Measurements from ENCODE around the gene CHAC1. TPM values are rescaled to one million over a fixed set of nuclear protein-coding genes. Genes with fewer than 3 reads are reported as not detected.
A peak's percentile ranks its signal among the peaks of the same experiment; 100 is the strongest.

The CHAC1 gene
- total RNA-seq, 1 donor, result 30.0 TPM

GRCh38 chr15:40978141-40978540 lies 24.9 kb downstream of the CHAC1 start:
- no peak for TF ChIP-seq CTCF (IDR thresholded peaks at IDR 0.05; ENCODE audit: extremely low read depth, low read depth, low read length)
- no peak overlapping the region for H3K4me2 ChIP-seq (ENCODE audit: insufficient read depth, low read length)
- DNase-seq (ENCODE audit: insufficient read length, low spot score, missing footprints), result no peak
- H3K4me1 ChIP-seq (ENCODE audit: insufficient read depth, low read length), result peaks cover 15% of the 10 kb centered on the region
- H3K36me3 ChIP-seq (ENCODE audit: insufficient read depth, low read length), result peaks cover 71% of the 10 kb centered on the region
- no peaks in the 10 kb centered on the region for H3K27me3 ChIP-seq (ENCODE audit: insufficient read depth, low read length)
- no peak overlapping the region for H3K4me3 ChIP-seq (ENCODE audit: insufficient read depth, low read length)
- no peak overlapping the region for H2AFZ ChIP-seq (ENCODE audit: low read length)
- no peaks in the 10 kb centered on the region for H4K20me1 ChIP-seq (ENCODE audit: insufficient read depth, low read length)
- no peaks in the 10 kb centered on the region for H3K9me3 ChIP-seq (ENCODE audit: low read depth, low read length)
- no peak overlapping the region for H3K27ac ChIP-seq (ENCODE audit: low read depth, low read length)
- H3K79me2 ChIP-seq (ENCODE audit: insufficient read depth, low read length), result peaks cover 5% of the 10 kb centered on the region

- H3K27me3 ChIP-seq (ENCODE audit: insufficient read depth, low read length), result no peaks in the 10 kb centered on the region
- H4K20me1 ChIP-seq (ENCODE audit: insufficient read depth, low read length), result no peaks in the 10 kb centered on the region
- no peak for TF ChIP-seq CTCF (IDR thresholded peaks at IDR 0.05; ENCODE audit: extremely low read depth, low read depth, low read length)
- H3K79me2 ChIP-seq (ENCODE audit: insufficient read depth, low read length), result peaks cover 5% of the 10 kb centered on the region
- H3K36me3 ChIP-seq (ENCODE audit: insufficient read depth, low read length), result peaks cover 75% of the 10 kb centered on the region
- peaks cover 19% of the 10 kb centered on the region for H3K4me1 ChIP-seq (ENCODE audit: insufficient read depth, low read length)
- no peak overlapping the region for H3K27ac ChIP-seq (ENCODE audit: low read depth, low read length)
- no peaks in the 10 kb centered on the region for H3K9me3 ChIP-seq (ENCODE audit: low read depth, low read length)
- no peak overlapping the region for H3K4me3 ChIP-seq (ENCODE audit: insufficient read depth, low read length)
- H2AFZ ChIP-seq (ENCODE audit: low read length), result no peak overlapping the region
- DNase-seq (ENCODE audit: insufficient read length, low spot score, missing footprints), result no peak
- no peak overlapping the region for H3K4me2 ChIP-seq (ENCODE audit: insufficient read depth, low read length)
Observed at GRCh38 chr15:40978562-40978961, 25.3 kb downstream of the CHAC1 start.

- H3K36me3 ChIP-seq (ENCODE audit: insufficient read depth, low read length), result peaks cover 73% of the 10 kb centered on the region
- H3K4me3 ChIP-seq (ENCODE audit: insufficient read depth, low read length), result no peak overlapping the region
- no peak for TF ChIP-seq CTCF (IDR thresholded peaks at IDR 0.05; ENCODE audit: extremely low read depth, low read depth, low read length)
- H3K4me1 ChIP-seq (ENCODE audit: insufficient read depth, low read length), result peaks cover 45% of the 10 kb centered on the region
- no peak overlapping the region for H3K4me2 ChIP-seq (ENCODE audit: insufficient read depth, low read length)
- H3K27ac ChIP-seq (ENCODE audit: low read depth, low read length), result no peak overlapping the region
- H3K27me3 ChIP-seq (ENCODE audit: insufficient read depth, low read length), result no peaks in the 10 kb centered on the region
- H4K20me1 ChIP-seq (ENCODE audit: insufficient read depth, low read length), result no peaks in the 10 kb centered on the region
- no peak overlapping the region for H2AFZ ChIP-seq (ENCODE audit: low read length)
- H3K79me2 ChIP-seq (ENCODE audit: insufficient read depth, low read length), result peaks cover 5% of the 10 kb centered on the region
- DNase-seq (ENCODE audit: insufficient read length, low spot score, missing footprints), result no peak
- H3K9me3 ChIP-seq (ENCODE audit: low read depth, low read length), result no peaks in the 10 kb centered on the region
Observed at GRCh38 chr15:40981186-40981585, 27.9 kb downstream of the CHAC1 start.

GRCh38 chr15:40982855-40983254 lies 29.6 kb downstream of the CHAC1 start:
- Histone ChIP-seq H3K9me3 (ENCODE audit: low read depth, low read length) (no peaks in the 10 kb centered on the region), H3K4me3 (ENCODE audit: insufficient read depth, low read length) (peak overlapping the region; percentile 30), H3K4me2 (ENCODE audit: insufficient read depth, low read length) (peak overlapping the region; percentile 10), H3K27ac (ENCODE audit: low read depth, low read length) (peak overlapping the region; percentile 96), H3K4me1 (ENCODE audit: insufficient read depth, low read length) (peaks cover 49% of the 10 kb centered on the region), H3K27me3 (ENCODE audit: insufficient read depth, low read length) (no peaks in the 10 kb centered on the region), H3K36me3 (ENCODE audit: insufficient read depth, low read length) (peaks cover 76% of the 10 kb centered on the region), H3K79me2 (ENCODE audit: insufficient read depth, low read length) (peaks cover 5% of the 10 kb centered on the region), H4K20me1 (ENCODE audit: insufficient read depth, low read length) (no peaks in the 10 kb centered on the region), H2AFZ (ENCODE audit: low read length) (no peak overlapping the region)
- TF ChIP-seq CTCF (IDR thresholded peaks at IDR 0.05; ENCODE audit: extremely low read depth, low read depth, low read length), result no peak
- DNase-seq (ENCODE audit: insufficient read length, low spot score, missing footprints), result peak; percentile 95

Measured in osteoblast (primary cell).